NCI-H1105 (cell line): Measurements from ENCODE around the gene GRIA4.

ENCODE experiments used
- DNase-seq: peaks from one replicate; lab custom pipeline; 2025; lab: John Stamatoyannopoulos, UW

Gene GRIA4

GRCh38 chr11:105918600-105918999 is 308.7 kb downstream of the GRIA4 start:
- DNase-seq = no peak

GRCh38 chr11:105923252-105923651 is 313.4 kb downstream of the GRIA4 start:
- DNase-seq = no peak

GRCh38 chr11:105923807-105924206 is 313.9 kb downstream of the GRIA4 start:
- no peak for DNase-seq

- no peak for DNase-seq
Measured at GRCh38 chr11:105929084-105929955, 319.4 kb downstream of the GRIA4 start.

GRCh38 chr11:105933695-105934094 is 323.8 kb downstream of the GRIA4 start:
- no peak for DNase-seq

GRCh38 chr11:105935791-105936190 is 325.9 kb downstream of the GRIA4 start:
- no peak for DNase-seq

- DNase-seq = no peak
Measured at GRCh38 chr11:105937331-105937730, 327.5 kb downstream of the GRIA4 start.

- no peak for DNase-seq
Measured at GRCh38 chr11:105937738-105938137, 327.9 kb downstream of the GRIA4 start.

- no peak for DNase-seq
Measured at GRCh38 chr11:105942921-105943320, 333.0 kb downstream of the GRIA4 start.

GRCh38 chr11:105948918-105949590 is 339.2 kb downstream of the GRIA4 start:
- DNase-seq = no peak

GRCh38 chr11:105953886-105954285 is 344.0 kb downstream of the GRIA4 start:
- no peak for DNase-seq

GRCh38 chr11:105960252-105961245 is 350.7 kb downstream of the GRIA4 start:
- peak; percentile 58 for DNase-seq

GRCh38 chr11:105968021-105968697 is 358.3 kb downstream of the GRIA4 start:
- DNase-seq = no peak

- DNase-seq = no peak
Measured at GRCh38 chr11:105969756-105970155, 359.9 kb downstream of the GRIA4 start.

GRCh38 chr11:105975128-105975527 is 365.3 kb downstream of the GRIA4 start:
- no peak for DNase-seq

- DNase-seq = no peak
Measured at GRCh38 chr11:105979997-105980703, 370.3 kb downstream of the GRIA4 start.

- no peak for DNase-seq
Measured at GRCh38 chr11:105986554-105986953, 376.7 kb downstream of the GRIA4 start.

GRCh38 chr11:105988197-105988596 is 378.3 kb downstream of the GRIA4 start:
- no peak for DNase-seq

GRCh38 chr11:105989124-105989523 is 379.3 kb downstream of the GRIA4 start:
- no peak for DNase-seq

GRCh38 chr11:105991888-105992287 is 382.0 kb downstream of the GRIA4 start:
- DNase-seq = no peak
